Mammary epithelial cell (primary cell): ENCODE data around the gene ALG8.

Experiments used
- CTCF ChIP-seq, 2 donors: IDR thresholded peaks in 1 of 2; conservative IDR thresholded peaks in 1 of 2; 2 replicates each; pipeline ENCODE4 v1.5.1; 2011 to 2012; ENCODE audit warnings: inconsistent platforms in 2 of 2, low read length in 2 of 2, mild to moderate bottlenecking in 2 of 2, control low read depth in 1 of 2, low read depth in 1 of 2; ENCODE audit not compliant: insufficient read depth in 1 of 2; ENCODE audit errors: extremely low read depth in 1 of 2
- EZH2 ChIP-seq: IDR thresholded peaks from 2 replicates; pipeline ENCODE4 v1.6.1; 2012; ENCODE audit warnings: low read length, inconsistent platforms, borderline replicate concordance

- no peak for TF ChIP-seq CTCF (conservative IDR thresholded peaks at IDR 0.05 in 1 of 2, IDR thresholded peaks at IDR 0.05 in 1 of 2; ENCODE audit: extremely low read depth in 1 of 2, insufficient read depth in 1 of 2, low read depth in 1 of 2, low read length in 2 of 2)
- no peak for TF ChIP-seq EZH2
Observed at GRCh38 chr11:78094250-78094649, 45.2 kb downstream of the ALG8 start.
